ENCODE results near the gene RPS19.
"Not testable (repeated sequence)": the region's sequence is repeated elsewhere in the genome, so short reads cannot be mapped to it uniquely, and the experiment has no call there.

RPS19 gene

GRCh38 chr19:41871573-41872383 is 11.7 kb downstream of the RPS19 start:
- no peak overlapping the region for H3K4me3 ChIP-seq (ENCODE audit: low read depth, low read length)
- no peak for TF ChIP-seq CTCF (IDR thresholded peaks at IDR 0.05; ENCODE audit: borderline replicate concordance, insufficient read depth, low read depth, low read length)

- no peak for TF ChIP-seq CTCF (IDR thresholded peaks at IDR 0.05; ENCODE audit: borderline replicate concordance, insufficient read depth, low read depth, low read length)
- no peak overlapping the region for H3K4me3 ChIP-seq (ENCODE audit: low read depth, low read length)
These were observed 12.3 kb downstream of the RPS19 start for GRCh38 chr19:41872384-41872774.

GRCh38 chr19:41872775-41873647 is 13.0 kb downstream of the RPS19 start:
- H3K4me3 ChIP-seq (ENCODE audit: low read depth, low read length): no peak overlapping the region
- TF ChIP-seq CTCF (IDR thresholded peaks at IDR 0.05; ENCODE audit: borderline replicate concordance, insufficient read depth, low read depth, low read length): peak; percentile 84

GRCh38 chr19:41875973-41876372 is 15.9 kb downstream of the RPS19 start:
- H3K4me3 ChIP-seq (ENCODE audit: low read depth, low read length): not testable (repeated sequence)

- no peak for TF ChIP-seq CTCF (IDR thresholded peaks at IDR 0.05; ENCODE audit: borderline replicate concordance, insufficient read depth, low read depth, low read length)
- peak within 1 kb of the TSS; percentile 77 for H3K4me3 ChIP-seq (ENCODE audit: low read depth, low read length)
These were observed 17.1 kb downstream of the RPS19 start, which contains the start of gene CD79A for GRCh38 chr19:41876847-41877832. CD79A (plus strand) TSS chr19:41877279; CDS start chr19:41877305, 26 bp downstream.

GRCh38 chr19:41877916-41878905 is 18.2 kb downstream of the RPS19 start:
- peak overlapping the region; percentile 77 for H3K4me3 ChIP-seq (ENCODE audit: low read depth, low read length)
- TF ChIP-seq CTCF (IDR thresholded peaks at IDR 0.05; ENCODE audit: borderline replicate concordance, insufficient read depth, low read depth, low read length): no peak

Measured in GM12875 (cell line).